B cell (primary cell): ENCODE results near the gene CCDC57. TPM values are rescaled to one million over a fixed set of nuclear protein-coding genes. Genes with fewer than 3 reads are reported as not detected.
"Not testable (repeated sequence)": the region's sequence is repeated elsewhere in the genome, so short reads cannot be mapped to it uniquely, and the experiment has no call there.

Source experiments
- ATAC-seq: fragments of 200-7000 bp; cut with Tn5 transposase; one replicate; pipeline ENCODE4 v1.10.0; 2021; ENCODE audit warnings: low read depth, mild to moderate bottlenecking, moderate number of reproducible peaks, moderate library complexity
- CTCF ChIA-PET: fragments of 350-600 bp; sonication (Branson Sonifier 250); formaldehyde crosslinking; loops from one replicate; lab custom pipeline; 2021; ENCODE audit warnings: antibody characterized with exemption, inconsistent platforms; lab: Charles Lee
- POLR2A ChIA-PET: fragments of 350-600 bp; sonication (Branson Sonifier 250); formaldehyde crosslinking; loops from one replicate; lab custom pipeline; 2021; ENCODE audit warnings: antibody characterized with exemption; lab: Charles Lee
- DNase-seq: peaks from one replicate; pipeline ENCODE4 v3.0.0; 2013
- H2AFZ ChIP-seq: 2 replicates; pipeline ENCODE4 v1.6.1; 2012; ENCODE audit warnings: mild to moderate bottlenecking, low read depth, low read length; ENCODE audit not compliant: insufficient read depth, poor library complexity, severe bottlenecking
- H3K27ac ChIP-seq, 2 donors: 1 replicate in 1 of 2; 2 replicates in 1 of 2; pipeline ENCODE4 v1.5.1; 2012 to 2013; ENCODE audit warnings: low read length in 2 of 2, mild to moderate bottlenecking in 2 of 2, moderate library complexity in 1 of 2
- H3K27me3 ChIP-seq, 4 experiments: fragments of 200-600 bp in 1 of 4; sonication (generic) in 1 of 4; replicated peaks in 1 of 4; 1 replicate in 2 of 4; 2 replicates in 2 of 4; pipeline versions ENCODE4 v1.6.1 to v1.7.0; 2013 to 2016; ENCODE audit warnings: low read length in 3 of 4, mild to moderate bottlenecking in 2 of 4, mixed read lengths in 1 of 4, moderate library complexity in 1 of 4; ENCODE audit not compliant: insufficient read depth in 4 of 4, control insufficient read depth in 3 of 4; ENCODE audit errors: control extremely low read depth in 1 of 4
- H3K36me3 ChIP-seq, 2 experiments: replicated peaks in 1 of 2; 1 replicate in 1 of 2; 2 replicates in 1 of 2; pipeline versions ENCODE4 v1.6.1 to v1.7.1; 2013; ENCODE audit warnings: low read length in 1 of 2; ENCODE audit not compliant: insufficient read depth in 2 of 2, control insufficient read depth in 1 of 2; ENCODE audit errors: control extremely low read depth in 1 of 2, extremely low read depth in 1 of 2
- H3K4me1 ChIP-seq, 2 donors: fragments of 200-600 bp in 1 of 2; sonication (generic) in 1 of 2; 1 replicate in 1 of 2; 2 replicates in 1 of 2; pipeline versions ENCODE4 v1.5.1 to v1.6.1; 2013 to 2017; ENCODE audit warnings: low read length in 2 of 2; ENCODE audit not compliant: control insufficient read depth in 2 of 2, insufficient read depth in 2 of 2
- H3K4me2 ChIP-seq: replicated peaks from 2 replicates; pipeline ENCODE3; 2012; ENCODE audit warnings: mild to moderate bottlenecking, low read depth, low read length; ENCODE audit not compliant: poor library complexity, severe bottlenecking
- H3K4me3 ChIP-seq, 5 experiments: fragments of 200-600 bp in 1 of 5; sonication (generic) in 1 of 5; 1 replicate in 3 of 5; 2 replicates in 2 of 5; pipeline versions ENCODE4 v1.5.1 to v1.7.0; 2011 to 2016; ENCODE audit warnings: low read length in 4 of 5, mild to moderate bottlenecking in 4 of 5, low read depth in 2 of 5, control low read depth in 1 of 5, moderate library complexity in 1 of 5; ENCODE audit not compliant: insufficient read depth in 1 of 5; ENCODE audit errors: control extremely low read depth in 1 of 5, extremely low read depth in 1 of 5
- H3K79me2 ChIP-seq: fragments of 200-600 bp; sonication (generic); one replicate; pipeline ENCODE4 v1.6.0; 2016; ENCODE audit warnings: low read length; ENCODE audit not compliant: control insufficient read depth, insufficient read depth
- H3K9ac ChIP-seq: fragments of 200-600 bp; sonication (generic); 2 replicates; pipeline ENCODE4 v1.6.1; 2017; ENCODE audit warnings: mild to moderate bottlenecking, low read length, moderate library complexity
- H3K9me3 ChIP-seq, 3 donors: one replicate each; pipeline versions ENCODE4 v1.6.1 to v1.7.1; 2013; ENCODE audit warnings: low read length in 2 of 3; ENCODE audit not compliant: control insufficient read depth in 2 of 3, insufficient read depth in 1 of 3; ENCODE audit errors: control extremely low read depth in 1 of 3
- H4K20me1 ChIP-seq: 2 replicates; pipeline ENCODE4 v1.6.0; 2012; ENCODE audit warnings: mild to moderate bottlenecking, low read length; ENCODE audit not compliant: insufficient read depth, control insufficient read depth, poor library complexity, severe bottlenecking
- H3K27ac Mint-ChIP-seq: one replicate; pipeline ENCODE4 v1.8.0; 2021; ENCODE audit warnings: mixed read lengths
- H3K27me3 Mint-ChIP-seq: one replicate; pipeline ENCODE4 v1.8.0; 2021; ENCODE audit warnings: mixed read lengths
- H3K4me1 Mint-ChIP-seq: one replicate; pipeline ENCODE4 v1.8.0; 2021; ENCODE audit warnings: mixed read lengths
- H3K4me3 Mint-ChIP-seq: one replicate; pipeline ENCODE4 v1.8.0; 2021; ENCODE audit warnings: mixed read lengths
- H3K9me3 Mint-ChIP-seq: one replicate; pipeline ENCODE4 v1.8.0; 2022; ENCODE audit warnings: mixed read lengths; ENCODE audit not compliant: insufficient read depth
- CTCF ChIP-seq: fragments of 200-600 bp; IDR thresholded peaks from one replicate; pipeline ENCODE4 v1.8.0; 2022; ENCODE audit warnings: antibody characterized with exemption, mild to moderate bottlenecking
- EZH2 ChIP-seq: IDR thresholded peaks from 2 replicates; pipeline ENCODE4 v1.6.1; 2012; ENCODE audit warnings: borderline replicate concordance, low read depth, mild to moderate bottlenecking, moderate library complexity, low read length; ENCODE audit not compliant: insufficient read depth, poor library complexity, severe bottlenecking
- WGBS: methylation state at CpG from one replicate; pipeline ENCODE4 v1.1.5; 2013; ENCODE audit warnings: missing lambda C conversion rate; ENCODE audit not compliant: insufficient coverage; 5-methylcytosine and 5-hydroxymethylcytosine counted together
- intact Hi-C: fragments of 100-400 bp; cut with micrococcal nuclease; formaldehyde crosslinking; loops from one replicate; pipeline ENCODE4 v1.10.0; 2022
- polyA plus RNA-seq: library from polyadenylated mRNA; depleted of rRNA; stranded (reverse); fragments of >200 nt; gene quantifications from 2 replicates; pipeline ENCODE4 v1.2.3, GENCODE V29; 2012
- total RNA-seq, 2 donors: library from RNA; stranded (reverse); fragments of 120-200 nt in 1 of 2; gene quantifications; 1 replicate in 1 of 2; 2 replicates in 1 of 2; pipeline versions ENCODE4 v1.2.3 to v1.2.4, GENCODE V29; 2013 to 2022

Gene CCDC57
- total and polyA plus RNA-seq, 2 donors (not counting 1 experiment from before 2014, with no cell fraction given), result 49.7 to 67.2 TPM

- H3K4me1 Mint-ChIP-seq, result peaks cover 2% of the 10 kb centered on the region
- Histone ChIP-seq H3K79me2 (peaks cover 67% of the 10 kb centered on the region), H3K4me1 (no peaks in the 10 kb centered on the region), H3K27me3 (no peaks in the 10 kb centered on the region), H2AFZ (no peak overlapping the region), H3K27ac (no peak overlapping the region), H3K4me2 (no peak overlapping the region), H3K9me3 (peaks cover 0 to 15% (median 0%) of the 10 kb centered on the region in 3 donors), H4K20me1 (peaks cover 82% of the 10 kb centered on the region), H3K36me3 (peaks cover 2 to 69% of the 10 kb centered on the region in 2 experiments), H3K4me3 (no peak overlapping the region), H3K9ac (no peak overlapping the region)
- ATAC-seq (no peak), DNase-seq (no peak)
- ChIA-PET CTCF (interaction anchor here (0.6 to 1.5 kb wide), 3 partner anchors 14 to 49 kb away, joined by 3 to 5 read pairs (median 4); no protein-coding TSS in a partner anchor), POLR2A (interaction anchor here (0.8 kb wide), 1 partner anchor 346 kb away, joined by 6 read pairs; no protein-coding TSS in a partner anchor)
- 96% methylated on average over 10 of the region's 15 CpGs for WGBS
- TF ChIP-seq EZH2 (no peak), CTCF (no peak)
- intact Hi-C loops, result no loop called here
- no peak overlapping the region for H3K4me3 Mint-ChIP-seq
- no peaks in the 10 kb centered on the region for H3K9me3 Mint-ChIP-seq
- no peaks in the 10 kb centered on the region for H3K27me3 Mint-ChIP-seq
- H3K27ac Mint-ChIP-seq, result no peak overlapping the region
Observed at GRCh38 chr17:82255402-82255972, 42.8 kb upstream of the CCDC57 start.

- H3K36me3 ChIP-seq, result peaks cover 0 to 71% of the 10 kb centered on the region in 2 experiments
- POLR2A ChIA-PET, result interaction anchor here (0.7 to 0.8 kb wide), 2 partner anchors 43 to 346 kb away, joined by 6 to 10 read pairs; no protein-coding TSS in a partner anchor
- intact Hi-C loops, result not testable (repeated sequence)
Observed at GRCh38 chr17:82254746-82255145, 42.1 kb upstream of the CCDC57 start.

GRCh38 chr17:82254096-82254495, 41.5 kb upstream of the CCDC57 start:
- H3K27me3 ChIP-seq, H2AFZ ChIP-seq, H3K4me2 ChIP-seq, H3K27ac ChIP-seq, H3K4me1 ChIP-seq, H3K27ac Mint-ChIP-seq, H3K9ac ChIP-seq, intact Hi-C loops, H3K4me3 ChIP-seq, DNase-seq, H3K4me1 Mint-ChIP-seq, H3K9me3 Mint-ChIP-seq, ATAC-seq, H3K4me3 Mint-ChIP-seq, H3K27me3 Mint-ChIP-seq: not testable (repeated sequence)
- ChIA-PET POLR2A (interaction anchor here (0.6 to 0.7 kb wide), 2 partner anchors 12 to 286 kb away, joined by 3 read pairs; no protein-coding TSS in a partner anchor), CTCF (interaction anchor here (1.2 kb wide), 1 partner anchor 18 kb away, joined by 4 read pairs; no protein-coding TSS in a partner anchor)
- H3K79me2 ChIP-seq, result peaks cover 69% of the 10 kb centered on the region
- H3K36me3 ChIP-seq, result peaks cover 0 to 71% of the 10 kb centered on the region in 2 experiments
- H4K20me1 ChIP-seq, result peaks cover 88% of the 10 kb centered on the region
- H3K9me3 ChIP-seq, result peaks cover 0 to 15% (median 0%) of the 10 kb centered on the region in 3 donors
- 97% methylated on average over 39 of the region's 39 CpGs for WGBS

More at GRCh38 chr17:82254746-82255145, 42.1 kb upstream of the CCDC57 start:
- H3K4me3 Mint-ChIP-seq, DNase-seq, H3K9ac ChIP-seq, H3K4me1 ChIP-seq, ATAC-seq, CTCF ChIA-PET, H3K27me3 Mint-ChIP-seq, H3K9me3 Mint-ChIP-seq, H3K27me3 ChIP-seq, H3K4me1 Mint-ChIP-seq, H3K27ac ChIP-seq, H3K4me3 ChIP-seq, H3K4me2 ChIP-seq, H2AFZ ChIP-seq, H3K27ac Mint-ChIP-seq: not testable (repeated sequence)
- Histone ChIP-seq H3K79me2 (peaks cover 70% of the 10 kb centered on the region), H4K20me1 (peaks cover 87% of the 10 kb centered on the region), H3K9me3 (peaks cover 0 to 15% (median 0%) of the 10 kb centered on the region in 3 donors)
- 98% methylated on average over 33 of the region's 33 CpGs for WGBS
